HG03565 (cell line): ENCODE results near the gene SELENOF.
A peak's percentile ranks its signal among the peaks of the same experiment; 100 is the strongest.

Experiments
- ATAC-seq: cut with Tn5 transposase; IDR thresholded peaks from one replicate; pipeline ENCODE4 v1.9.1; 2021; ENCODE audit warnings: mild to moderate bottlenecking, moderate library complexity; ENCODE audit not compliant: unreplicated experiment

The SELENOF gene

DNA sequence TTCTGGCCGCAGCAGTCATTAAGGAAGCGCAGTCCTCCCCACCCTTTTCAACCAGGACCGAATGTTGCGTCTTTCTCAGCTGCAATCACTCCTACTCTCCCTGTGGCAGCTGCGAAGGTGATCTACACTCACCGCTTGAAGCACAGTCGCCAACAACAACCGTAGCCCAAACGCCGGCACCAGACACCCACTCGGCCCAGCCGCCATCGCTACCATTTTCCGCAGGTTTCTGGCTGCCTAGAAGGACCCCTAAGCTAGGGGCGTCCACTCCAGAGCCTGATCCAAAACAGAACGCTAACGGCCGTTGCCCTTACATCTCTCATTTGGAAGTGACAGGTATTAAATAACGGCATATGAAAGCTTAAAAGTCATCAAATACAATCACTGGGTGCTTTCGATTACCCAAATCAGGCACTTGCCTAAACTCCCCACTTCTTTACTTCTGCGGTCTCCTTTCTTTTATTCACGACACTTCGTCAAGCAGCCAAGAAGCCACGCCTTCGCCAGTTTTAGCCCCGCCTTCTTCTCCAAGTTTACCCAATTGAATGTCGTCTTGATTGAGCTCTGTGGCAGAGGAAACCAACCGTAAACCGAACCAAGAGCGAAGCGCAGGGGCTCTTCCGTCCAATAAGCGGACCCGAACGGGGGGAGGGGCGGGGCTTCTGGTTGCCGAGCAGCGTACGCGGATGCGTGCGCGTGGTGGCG is at the start of gene SELENOF:
Gene SELENOF (minus strand): TSS at position 231 of the 705 bp plus-strand sequence. CDS start 15 bp downstream, at position 216.
- peak; percentile 82 for ATAC-seq

DNA sequence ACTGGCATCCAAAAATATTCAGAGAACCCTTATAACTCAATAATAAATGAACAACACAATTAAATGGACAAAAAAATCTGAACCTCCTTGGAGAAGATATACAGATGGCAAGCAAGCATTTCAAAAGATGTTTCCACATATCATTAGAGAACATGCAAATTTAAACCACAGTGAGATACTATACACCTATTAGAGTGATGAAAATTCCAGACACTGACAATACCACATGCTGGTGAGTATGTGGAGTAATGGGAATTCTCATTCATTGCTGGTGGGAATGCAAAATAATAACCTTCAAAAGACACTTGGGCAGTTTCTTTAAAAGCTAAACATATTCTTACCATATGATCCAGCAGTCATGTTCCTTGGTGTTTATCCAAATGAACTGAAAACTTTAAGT is 46.6 kb upstream of the SELENOF start:
- no peak for ATAC-seq

DNA sequence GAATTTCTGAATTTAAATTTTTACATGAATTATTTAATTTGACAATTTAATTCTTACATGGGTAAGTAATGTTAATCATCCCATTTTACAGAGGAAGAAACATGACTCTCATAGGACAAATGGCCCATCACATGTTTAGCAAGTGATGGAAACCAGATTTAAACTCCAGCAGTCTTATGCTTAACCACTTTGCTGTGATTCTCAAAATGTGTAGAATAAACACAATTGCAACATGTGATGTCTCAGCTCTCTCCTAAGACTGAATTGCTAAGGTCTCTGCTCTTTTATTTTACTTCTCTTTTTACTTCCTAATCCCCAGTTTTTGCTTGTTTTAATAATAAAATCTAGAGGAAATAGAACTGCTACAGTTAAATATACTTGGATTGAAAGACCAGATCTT is 43.3 kb upstream of the SELENOF start:
- ATAC-seq, result no peak

DNA sequence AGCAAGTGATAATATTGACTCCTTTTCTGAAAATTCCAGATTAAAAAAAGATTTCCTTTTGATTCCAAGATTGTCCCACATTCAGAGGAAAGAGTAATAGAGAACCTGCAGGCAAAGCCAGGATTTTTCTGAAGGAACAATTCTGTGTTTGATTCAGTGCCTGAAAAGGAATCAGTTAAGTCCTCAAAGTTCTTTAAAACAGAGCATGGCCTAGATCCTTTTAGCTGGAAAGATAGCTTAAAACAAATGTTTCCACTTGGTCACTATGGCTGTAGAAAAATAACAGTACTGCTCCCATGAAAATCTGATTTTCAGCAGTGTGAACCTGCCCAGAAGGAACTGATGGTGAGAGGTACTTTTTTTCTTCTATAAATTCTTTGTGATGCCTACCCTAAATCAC is 42.3 kb upstream of the SELENOF start:
- no peak for ATAC-seq

DNA sequence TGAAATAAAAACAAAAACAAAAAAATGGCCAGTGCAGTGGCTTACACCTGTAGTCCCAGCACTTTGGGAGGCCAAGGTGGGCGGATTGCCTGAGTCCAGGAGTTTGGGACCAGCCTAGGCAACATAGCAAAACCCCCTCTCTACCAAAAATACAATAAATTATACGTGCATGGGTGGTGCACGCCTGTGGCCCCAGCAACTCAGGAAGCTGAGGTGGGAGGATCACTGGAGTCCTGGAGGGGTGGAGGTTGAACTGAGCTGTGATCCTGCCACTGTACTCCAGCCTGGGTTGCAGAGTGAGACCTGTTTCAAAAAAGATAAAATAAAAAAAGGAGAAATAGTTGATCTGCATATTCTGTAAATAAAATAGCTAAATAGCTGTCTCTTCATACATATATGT is 41.8 kb upstream of the SELENOF start:
- ATAC-seq, result no peak

DNA sequence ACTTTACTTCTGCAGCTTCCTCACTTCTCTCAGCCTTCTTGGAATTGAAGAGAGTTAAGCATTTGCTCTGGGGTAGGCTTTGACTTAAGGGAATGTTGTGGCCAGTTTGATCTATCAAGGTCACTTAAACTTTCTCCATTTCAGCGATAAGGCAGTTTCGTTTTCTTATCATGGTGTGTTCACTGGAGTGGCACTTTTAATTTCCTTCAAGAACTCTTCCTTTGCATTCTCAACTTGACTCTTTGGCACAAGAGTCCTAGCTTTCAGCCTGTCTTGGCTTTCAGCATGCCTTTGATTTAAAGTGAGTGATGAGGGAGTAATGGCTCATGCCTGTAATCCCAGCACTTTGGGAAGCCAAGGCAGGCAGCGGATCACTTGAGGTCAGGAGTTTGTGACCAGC is 39.2 kb upstream of the SELENOF start:
- no peak for ATAC-seq

DNA sequence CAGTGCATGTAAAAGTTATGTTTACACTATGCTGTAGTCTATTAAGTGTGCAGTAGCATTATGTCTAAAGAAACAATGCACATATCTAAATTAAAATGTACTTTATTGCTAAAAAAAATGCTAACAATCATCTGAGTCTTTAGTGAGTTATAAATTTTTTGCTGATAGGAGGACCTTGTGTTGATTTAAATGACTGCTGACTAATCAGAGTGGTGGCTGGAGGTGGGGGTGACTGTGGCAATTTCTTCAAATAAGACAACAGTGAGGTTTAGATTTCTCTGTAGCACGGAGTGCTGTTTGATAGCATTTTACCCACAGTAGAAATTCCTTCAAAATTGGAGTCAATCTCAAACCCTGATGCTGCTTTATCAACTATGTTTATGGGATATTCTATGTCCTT is 37.5 kb upstream of the SELENOF start:
- no peak for ATAC-seq

DNA sequence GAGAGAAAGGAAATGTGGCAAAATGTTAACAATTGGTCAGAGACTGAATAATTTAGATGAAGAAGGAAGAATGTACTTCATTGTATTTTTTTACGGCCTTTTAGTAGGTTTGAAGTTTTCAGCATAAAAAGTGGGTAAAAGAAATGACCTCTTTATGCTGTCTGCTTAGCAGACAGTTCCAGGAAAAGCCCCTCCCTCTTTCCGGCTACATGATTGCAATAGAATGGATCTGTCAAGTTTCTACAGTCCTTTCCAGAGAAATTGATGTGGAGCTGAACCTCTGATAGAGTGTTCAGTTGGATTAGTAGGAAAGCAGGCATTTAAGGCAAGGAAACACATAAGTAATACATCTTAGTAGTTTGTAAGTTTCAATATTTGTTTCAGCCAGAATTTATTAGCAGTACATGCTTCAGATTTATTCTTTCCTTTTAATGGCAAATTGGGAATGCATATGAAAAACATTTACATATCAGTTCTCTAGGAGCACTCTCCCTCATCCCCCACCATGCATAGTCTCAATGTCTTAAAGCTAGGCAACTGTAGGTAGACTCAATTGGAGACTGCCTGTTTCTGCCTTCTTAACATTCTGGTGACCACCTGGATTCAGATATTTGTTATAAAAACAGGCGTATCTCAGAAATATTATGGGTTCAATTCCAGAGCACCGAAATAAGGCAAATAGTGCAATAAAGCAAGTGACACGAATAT is 36.9 kb upstream of the SELENOF start:
- no peak for ATAC-seq

DNA sequence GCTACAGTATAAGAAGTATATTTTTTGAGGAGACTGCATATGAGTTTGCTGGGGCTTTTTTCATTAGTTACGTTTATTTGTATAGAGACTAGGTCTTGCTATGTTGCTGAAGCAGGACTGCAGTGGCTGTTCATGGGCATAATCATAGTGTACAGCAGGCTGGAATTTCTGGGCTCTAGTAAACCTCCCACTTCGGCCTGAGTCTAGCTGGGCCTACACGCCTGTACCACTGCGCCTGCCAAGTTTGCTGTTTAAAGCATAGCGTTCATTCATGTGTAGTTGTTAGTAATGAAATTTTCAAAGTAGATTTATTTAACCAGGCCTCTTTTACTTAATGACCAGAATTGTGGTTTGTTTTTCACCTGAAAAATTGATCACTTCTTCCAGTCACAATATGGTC is 34.3 kb upstream of the SELENOF start:
- ATAC-seq, result no peak

DNA sequence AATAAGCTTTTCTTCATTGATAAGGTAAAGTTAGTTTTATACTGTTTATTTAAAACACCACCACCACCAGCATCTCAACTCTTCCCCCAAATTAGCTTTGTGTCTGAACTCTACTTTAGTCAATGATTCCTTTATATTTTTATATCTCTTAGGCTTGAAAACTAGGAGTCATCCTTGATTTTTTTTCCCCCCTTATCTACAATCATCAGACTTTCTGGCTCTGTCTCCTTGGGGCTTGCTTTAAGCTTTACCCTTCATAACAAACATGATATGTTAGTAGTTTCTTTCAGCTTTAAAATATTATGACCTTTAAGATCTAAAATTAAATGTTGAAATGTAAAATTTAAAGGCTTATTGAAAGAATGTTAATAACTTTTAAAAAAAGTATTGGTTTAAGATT is 28.8 kb upstream of the SELENOF start:
- no peak for ATAC-seq

DNA sequence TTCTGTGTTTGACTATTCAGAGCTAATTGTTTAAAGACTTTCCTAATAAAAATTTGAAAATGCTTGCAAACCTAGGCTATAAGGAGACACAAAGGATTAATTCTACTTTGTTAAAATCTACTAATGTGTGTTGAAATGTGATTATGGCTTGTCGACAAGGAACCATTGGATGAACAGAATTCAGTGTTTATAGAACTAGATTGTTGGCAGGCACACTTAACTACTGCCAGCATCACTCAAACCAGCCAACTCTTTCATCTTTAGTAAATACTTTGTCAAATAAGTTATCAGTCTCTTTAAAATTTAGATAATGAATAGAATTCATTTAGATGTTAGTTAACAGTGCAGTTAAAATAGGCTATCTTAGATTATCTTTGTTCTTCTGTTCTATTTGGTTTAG is 28.1 kb upstream of the SELENOF start:
- no peak for ATAC-seq

DNA sequence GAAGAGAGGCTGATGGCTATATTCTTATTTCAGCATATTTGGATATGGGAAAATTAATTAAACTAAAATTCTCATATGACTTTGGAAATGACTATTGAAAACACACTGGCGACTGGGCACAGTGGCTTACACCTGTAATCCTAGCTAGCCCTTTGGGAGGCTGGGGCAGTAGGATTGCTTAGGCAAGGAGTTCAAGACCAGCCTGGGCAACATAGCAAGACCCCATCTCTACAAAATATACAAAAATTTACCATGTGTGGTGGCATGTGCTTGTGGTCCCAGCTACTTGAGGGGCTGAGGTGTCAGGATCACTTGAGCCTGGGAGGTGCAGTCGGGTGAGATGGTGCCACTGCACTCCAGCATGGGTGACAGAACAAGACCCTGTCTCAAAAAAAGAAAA is 26.7 kb upstream of the SELENOF start:
- ATAC-seq, result no peak

DNA sequence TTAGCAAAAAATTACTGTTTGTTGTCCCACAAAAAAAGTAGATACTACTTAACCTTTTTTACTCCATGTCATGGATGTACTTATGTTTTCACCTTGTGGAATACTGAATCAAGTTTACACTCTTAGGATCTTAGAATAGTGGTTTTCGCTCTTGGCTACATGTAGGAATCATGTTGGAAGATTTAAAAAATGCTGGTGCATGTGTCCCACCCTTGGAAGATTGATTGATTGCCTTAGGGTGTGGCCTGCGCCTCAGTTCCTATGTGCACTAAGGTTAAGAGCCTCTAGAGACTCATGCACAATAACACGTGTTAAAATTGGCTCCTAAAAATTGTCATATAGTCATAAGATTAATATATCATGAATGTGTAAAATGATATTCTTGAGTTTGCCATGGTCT is 25.5 kb upstream of the SELENOF start:
- ATAC-seq, result no peak

DNA sequence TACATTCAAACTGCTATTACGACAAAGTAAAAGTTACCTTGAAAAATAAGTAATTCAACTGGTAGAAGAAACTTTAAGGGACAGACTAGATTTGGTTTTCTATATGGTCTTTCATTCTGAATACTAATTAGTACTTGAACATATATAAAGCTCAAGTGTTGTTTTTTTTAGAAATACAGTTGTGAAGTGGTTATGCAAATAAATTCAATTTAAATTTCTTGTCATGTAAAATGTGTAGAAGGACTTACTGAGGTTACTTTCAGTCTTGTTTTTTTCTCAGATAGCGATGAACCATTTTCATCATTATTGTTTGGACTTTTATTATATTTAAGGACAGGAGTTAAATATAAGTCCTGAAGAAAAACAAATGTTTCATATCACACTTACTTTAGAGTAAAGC is 24.9 kb upstream of the SELENOF start:
- no peak for ATAC-seq

DNA sequence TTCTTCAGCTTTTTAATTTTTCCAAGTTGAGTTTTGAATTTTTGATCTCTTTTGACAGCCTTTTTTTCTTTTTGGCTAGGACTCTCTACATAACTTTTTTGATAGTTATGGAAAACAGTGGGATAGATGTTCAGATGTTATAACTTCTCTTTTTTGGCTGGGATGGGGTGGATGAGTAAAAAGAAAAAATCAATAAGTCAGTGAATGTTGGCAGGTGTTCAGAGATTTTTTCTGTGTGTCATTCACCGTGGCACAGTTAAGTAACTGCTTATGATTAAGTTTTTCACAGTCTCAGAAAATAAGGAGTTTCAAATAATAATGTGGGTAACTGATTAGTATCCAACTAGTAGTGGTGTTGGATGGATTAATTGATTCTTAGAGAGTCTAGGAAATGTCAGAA is 24.5 kb upstream of the SELENOF start:
- no peak for ATAC-seq

DNA sequence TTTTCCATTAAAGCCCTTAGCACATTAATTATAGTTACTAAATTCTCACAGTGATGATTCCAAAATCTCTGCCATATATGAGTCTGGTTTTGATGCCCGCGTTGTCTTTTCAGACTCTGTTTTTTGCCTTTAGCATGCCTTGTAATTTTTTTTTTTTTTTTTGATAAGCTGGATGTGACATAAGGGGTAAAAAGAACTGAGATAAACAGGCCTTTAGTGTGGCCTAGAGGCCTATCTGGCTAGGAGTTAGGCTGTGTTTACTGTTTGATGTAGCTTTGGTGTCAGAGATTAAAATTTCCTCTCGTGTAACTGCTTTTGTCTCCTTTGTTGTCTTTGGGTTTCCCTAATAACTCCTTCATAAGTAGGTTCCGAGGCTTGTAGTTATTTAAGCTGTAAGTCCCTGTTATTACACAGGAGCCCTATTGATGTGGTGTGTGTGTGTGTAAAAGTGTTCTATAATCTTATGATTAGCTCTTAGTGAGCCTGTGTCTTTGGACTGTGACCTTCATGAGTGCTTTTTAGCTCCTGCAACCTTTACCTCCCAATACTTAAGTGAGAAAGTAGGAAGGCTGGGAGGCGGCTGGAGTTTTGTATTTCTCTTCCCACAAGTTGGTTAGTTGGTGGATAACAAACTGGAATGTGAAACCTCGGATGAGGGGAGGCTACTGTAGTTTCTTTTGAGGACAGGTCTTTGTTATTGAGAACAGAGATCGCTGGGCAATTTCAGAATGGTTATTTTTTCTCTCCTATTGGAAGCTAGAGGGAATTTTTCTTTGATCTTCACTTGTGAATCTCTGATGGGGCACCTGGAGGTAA is 19.8 kb upstream of the SELENOF start:
- ATAC-seq, result no peak

DNA sequence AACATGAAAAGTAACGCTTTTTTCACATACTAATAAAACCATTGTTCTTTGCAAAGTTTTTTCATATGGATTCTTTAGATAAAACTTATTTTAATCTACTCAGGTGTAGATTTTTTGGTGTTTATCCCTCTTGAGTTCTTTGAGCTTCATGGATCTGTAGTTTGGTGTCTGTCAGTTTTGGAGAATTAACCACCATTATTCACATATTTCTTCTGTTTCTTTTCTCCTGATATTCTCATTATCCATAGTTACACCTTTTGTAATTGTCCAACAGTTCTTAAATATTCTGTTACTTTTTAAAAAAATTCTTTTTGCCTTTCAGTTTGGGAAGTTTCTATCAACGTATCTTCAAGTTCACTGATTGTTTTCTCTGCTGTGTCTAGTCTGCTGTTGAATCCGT is 19.1 kb upstream of the SELENOF start:
- ATAC-seq, result no peak

DNA sequence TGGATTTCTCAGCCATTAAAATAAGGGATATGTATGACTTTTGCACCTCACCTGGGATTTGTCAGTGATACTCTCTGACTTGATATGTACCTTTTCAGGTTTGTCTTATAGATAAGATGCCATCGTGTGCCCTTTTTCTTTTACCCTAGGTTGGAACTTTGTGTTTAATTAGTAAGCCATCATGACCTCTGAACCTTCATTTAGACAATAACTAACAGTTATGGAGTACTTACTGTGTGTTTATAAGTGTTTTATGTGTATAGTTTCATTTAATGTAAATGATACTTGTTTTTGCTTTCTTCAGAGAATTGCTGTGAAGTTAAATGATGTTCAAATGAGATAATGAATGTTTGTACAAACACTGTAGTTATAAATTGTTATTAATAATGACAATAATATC is 14.9 kb upstream of the SELENOF start:
- no peak for ATAC-seq

DNA sequence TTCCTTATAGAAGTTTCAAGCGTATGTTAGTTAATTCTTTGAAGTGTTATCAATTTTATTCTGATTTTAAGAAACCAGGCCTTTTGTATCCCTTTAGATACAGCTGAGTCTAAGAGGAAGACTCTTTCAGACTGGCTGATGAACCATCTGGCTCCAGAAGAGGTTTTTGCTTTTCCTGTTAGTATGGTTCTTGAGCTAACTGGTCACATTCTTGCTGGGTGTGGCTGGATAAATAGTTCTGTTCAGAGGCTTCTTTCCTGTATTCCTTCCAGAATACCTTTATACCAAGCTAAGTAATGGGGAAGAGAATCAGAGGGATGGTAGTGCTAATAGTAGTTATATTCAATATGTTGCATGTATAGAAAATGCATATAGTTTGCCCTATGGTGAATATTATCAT is 13.0 kb upstream of the SELENOF start:
- ATAC-seq, result no peak

DNA sequence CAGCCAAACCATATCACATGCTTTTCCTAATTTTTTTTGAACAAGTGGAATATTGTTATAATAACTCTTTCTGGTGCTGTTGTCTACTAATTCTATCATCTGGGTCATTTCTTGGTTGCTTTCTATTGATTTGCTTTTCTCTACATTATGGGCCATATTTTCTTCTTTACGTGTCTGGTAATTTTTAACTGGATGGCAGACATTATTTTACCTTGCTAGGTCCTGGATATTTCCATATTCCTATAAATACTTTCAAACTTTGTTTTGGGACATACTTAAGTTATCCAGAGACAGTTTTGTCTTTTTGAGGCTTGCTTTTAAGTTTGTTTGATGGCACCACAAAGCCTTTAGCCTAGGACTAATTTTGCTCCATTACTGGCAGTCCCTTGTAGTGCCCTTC is 11.8 kb upstream of the SELENOF start:
- ATAC-seq, result no peak

DNA sequence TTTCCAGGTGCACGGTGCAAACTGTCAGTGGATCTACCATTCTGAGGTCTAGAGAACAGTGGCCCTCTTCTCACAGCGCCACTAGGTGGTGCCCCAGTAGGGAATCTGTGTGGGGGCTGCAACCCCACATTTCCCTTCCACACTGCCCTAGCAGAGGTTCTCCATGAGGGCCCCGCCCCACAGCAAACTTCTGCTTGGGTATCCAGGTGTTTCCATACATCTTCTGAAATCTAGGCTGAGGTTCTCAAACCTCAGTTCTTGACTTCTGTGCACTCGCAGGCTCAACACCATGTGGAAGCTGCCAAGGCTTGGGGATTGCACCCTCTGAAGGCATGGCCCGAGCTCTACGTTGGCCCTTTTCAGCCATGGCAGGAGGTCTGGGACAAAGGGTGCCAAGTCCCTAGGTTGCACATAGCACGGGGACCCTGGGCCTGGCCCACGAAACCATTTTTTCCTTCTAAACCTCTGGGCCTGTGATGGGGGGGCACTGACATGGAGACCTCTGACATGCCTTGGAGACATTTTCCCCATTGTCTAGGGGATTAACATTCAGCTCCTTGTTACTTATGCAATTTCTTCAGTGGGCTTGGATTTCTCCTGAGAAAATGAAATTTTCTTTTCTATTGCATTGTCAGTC is 10.5 kb upstream of the SELENOF start:
- no peak for ATAC-seq
